B cell (primary cell): ENCODE measurements around the gene ASCL1. TPM values are rescaled to one million over a fixed set of nuclear protein-coding genes. Genes with fewer than 3 reads are reported as not detected.

Source experiments
- ATAC-seq: fragments of 200-7000 bp; cut with Tn5 transposase; one replicate; pipeline ENCODE4 v1.10.0; 2021; ENCODE audit warnings: low read depth, mild to moderate bottlenecking, moderate number of reproducible peaks, moderate library complexity
- CTCF ChIA-PET: fragments of 350-600 bp; sonication (Branson Sonifier 250); formaldehyde crosslinking; loops from one replicate; lab custom pipeline; 2021; ENCODE audit warnings: antibody characterized with exemption, inconsistent platforms; lab: Charles Lee
- POLR2A ChIA-PET: fragments of 350-600 bp; sonication (Branson Sonifier 250); formaldehyde crosslinking; loops from one replicate; lab custom pipeline; 2021; ENCODE audit warnings: antibody characterized with exemption; lab: Charles Lee
- DNase-seq: peaks from one replicate; pipeline ENCODE4 v3.0.0; 2013
- H2AFZ ChIP-seq: 2 replicates; pipeline ENCODE4 v1.6.1; 2012; ENCODE audit warnings: mild to moderate bottlenecking, low read depth, low read length; ENCODE audit not compliant: insufficient read depth, poor library complexity, severe bottlenecking
- H3K27ac ChIP-seq, 2 donors: 1 replicate in 1 of 2; 2 replicates in 1 of 2; pipeline ENCODE4 v1.5.1; 2012 to 2013; ENCODE audit warnings: low read length in 2 of 2, mild to moderate bottlenecking in 2 of 2, moderate library complexity in 1 of 2
- H3K27me3 ChIP-seq, 4 experiments: fragments of 200-600 bp in 1 of 4; sonication (generic) in 1 of 4; replicated peaks in 1 of 4; 1 replicate in 2 of 4; 2 replicates in 2 of 4; pipeline versions ENCODE4 v1.6.1 to v1.7.0; 2013 to 2016; ENCODE audit warnings: low read length in 3 of 4, mild to moderate bottlenecking in 2 of 4, mixed read lengths in 1 of 4, moderate library complexity in 1 of 4; ENCODE audit not compliant: insufficient read depth in 4 of 4, control insufficient read depth in 3 of 4; ENCODE audit errors: control extremely low read depth in 1 of 4
- H3K36me3 ChIP-seq, 2 experiments: replicated peaks in 1 of 2; 1 replicate in 1 of 2; 2 replicates in 1 of 2; pipeline versions ENCODE4 v1.6.1 to v1.7.1; 2013; ENCODE audit warnings: low read length in 1 of 2; ENCODE audit not compliant: insufficient read depth in 2 of 2, control insufficient read depth in 1 of 2; ENCODE audit errors: control extremely low read depth in 1 of 2, extremely low read depth in 1 of 2
- H3K4me1 ChIP-seq, 2 donors: fragments of 200-600 bp in 1 of 2; sonication (generic) in 1 of 2; 1 replicate in 1 of 2; 2 replicates in 1 of 2; pipeline versions ENCODE4 v1.5.1 to v1.6.1; 2013 to 2017; ENCODE audit warnings: low read length in 2 of 2; ENCODE audit not compliant: control insufficient read depth in 2 of 2, insufficient read depth in 2 of 2
- H3K4me2 ChIP-seq: replicated peaks from 2 replicates; pipeline ENCODE3; 2012; ENCODE audit warnings: mild to moderate bottlenecking, low read depth, low read length; ENCODE audit not compliant: poor library complexity, severe bottlenecking
- H3K4me3 ChIP-seq, 5 experiments: fragments of 200-600 bp in 1 of 5; sonication (generic) in 1 of 5; 1 replicate in 3 of 5; 2 replicates in 2 of 5; pipeline versions ENCODE4 v1.5.1 to v1.7.0; 2011 to 2016; ENCODE audit warnings: low read length in 4 of 5, mild to moderate bottlenecking in 4 of 5, low read depth in 2 of 5, control low read depth in 1 of 5, moderate library complexity in 1 of 5; ENCODE audit not compliant: insufficient read depth in 1 of 5; ENCODE audit errors: control extremely low read depth in 1 of 5, extremely low read depth in 1 of 5
- H3K79me2 ChIP-seq: fragments of 200-600 bp; sonication (generic); one replicate; pipeline ENCODE4 v1.6.0; 2016; ENCODE audit warnings: low read length; ENCODE audit not compliant: control insufficient read depth, insufficient read depth
- H3K9ac ChIP-seq: fragments of 200-600 bp; sonication (generic); 2 replicates; pipeline ENCODE4 v1.6.1; 2017; ENCODE audit warnings: mild to moderate bottlenecking, low read length, moderate library complexity
- H3K9me3 ChIP-seq, 3 donors: one replicate each; pipeline versions ENCODE4 v1.6.1 to v1.7.1; 2013; ENCODE audit warnings: low read length in 2 of 3; ENCODE audit not compliant: control insufficient read depth in 2 of 3, insufficient read depth in 1 of 3; ENCODE audit errors: control extremely low read depth in 1 of 3
- H4K20me1 ChIP-seq: 2 replicates; pipeline ENCODE4 v1.6.0; 2012; ENCODE audit warnings: mild to moderate bottlenecking, low read length; ENCODE audit not compliant: insufficient read depth, control insufficient read depth, poor library complexity, severe bottlenecking
- H3K27ac Mint-ChIP-seq: one replicate; pipeline ENCODE4 v1.8.0; 2021; ENCODE audit warnings: mixed read lengths
- H3K27me3 Mint-ChIP-seq: one replicate; pipeline ENCODE4 v1.8.0; 2021; ENCODE audit warnings: mixed read lengths
- H3K4me1 Mint-ChIP-seq: one replicate; pipeline ENCODE4 v1.8.0; 2021; ENCODE audit warnings: mixed read lengths
- H3K4me3 Mint-ChIP-seq: one replicate; pipeline ENCODE4 v1.8.0; 2021; ENCODE audit warnings: mixed read lengths
- H3K9me3 Mint-ChIP-seq: one replicate; pipeline ENCODE4 v1.8.0; 2022; ENCODE audit warnings: mixed read lengths; ENCODE audit not compliant: insufficient read depth
- CTCF ChIP-seq: fragments of 200-600 bp; IDR thresholded peaks from one replicate; pipeline ENCODE4 v1.8.0; 2022; ENCODE audit warnings: antibody characterized with exemption, mild to moderate bottlenecking
- EZH2 ChIP-seq: IDR thresholded peaks from 2 replicates; pipeline ENCODE4 v1.6.1; 2012; ENCODE audit warnings: borderline replicate concordance, low read depth, mild to moderate bottlenecking, moderate library complexity, low read length; ENCODE audit not compliant: insufficient read depth, poor library complexity, severe bottlenecking
- WGBS: methylation state at CpG from one replicate; pipeline ENCODE4 v1.1.5; 2013; ENCODE audit warnings: missing lambda C conversion rate; ENCODE audit not compliant: insufficient coverage; 5-methylcytosine and 5-hydroxymethylcytosine counted together
- intact Hi-C: fragments of 100-400 bp; cut with micrococcal nuclease; formaldehyde crosslinking; loops from one replicate; pipeline ENCODE4 v1.10.0; 2022
- polyA plus RNA-seq: library from polyadenylated mRNA; depleted of rRNA; stranded (reverse); fragments of >200 nt; gene quantifications from 2 replicates; pipeline ENCODE4 v1.2.3, GENCODE V29; 2012
- total RNA-seq, 2 donors: library from RNA; stranded (reverse); fragments of 120-200 nt in 1 of 2; gene quantifications; 1 replicate in 1 of 2; 2 replicates in 1 of 2; pipeline versions ENCODE4 v1.2.3 to v1.2.4, GENCODE V29; 2013 to 2022

The ASCL1 gene
- total and polyA plus RNA-seq, 2 donors (not counting 1 experiment from before 2014, with no cell fraction given) = not detected

- Histone ChIP-seq H3K9ac (no peak overlapping the region), H3K4me1 (peaks cover 48 to 67% of the 10 kb centered on the region in 2 donors), H3K79me2 (no peaks in the 10 kb centered on the region), H4K20me1 (no peaks in the 10 kb centered on the region), H3K27me3 (peaks cover 0 to 95% (median 82%) of the 10 kb centered on the region in 4 experiments), H3K36me3 (no peaks in the 10 kb centered on the region), H2AFZ (no peak overlapping the region), H3K4me3 (peak overlapping the region in 1 of 5 experiments; percentile 8), H3K4me2 (no peak overlapping the region), H3K9me3 (peaks cover 0 to 36% (median 17%) of the 10 kb centered on the region in 3 donors), H3K27ac (no peak overlapping the region)
- ATAC-seq = no peak
- Mint-ChIP-seq H3K4me1 (peaks cover 51% of the 10 kb centered on the region), H3K9me3 (peaks cover 7% of the 10 kb centered on the region), H3K4me3 (no peak overlapping the region), H3K27me3 (peaks cover 86% of the 10 kb centered on the region), H3K27ac (no peak overlapping the region)
- ChIA-PET CTCF (interaction anchor here (3.3 kb wide), 1 partner anchor 12 kb away, joined by 22 read pairs; no protein-coding TSS in a partner anchor), POLR2A (no interaction called here)
- no CpG with 5 or more reads among the region's 8 CpGs for WGBS
- DNase-seq = peak; percentile 18
- TF ChIP-seq EZH2 = no peak
- intact Hi-C loops = no loop called here
Observed at GRCh38 chr12:102961466-102961855, 4.0 kb downstream of the ASCL1 start.

GRCh38 chr12:102962532-102962931, 5.1 kb downstream of the ASCL1 start:
- H3K27ac ChIP-seq = no peak overlapping the region
- Mint-ChIP-seq H3K4me3 (no peak overlapping the region), H3K9me3 (peaks cover 7% of the 10 kb centered on the region), H3K27me3 (peaks cover 88% of the 10 kb centered on the region), H3K4me1 (peaks cover 42% of the 10 kb centered on the region), H3K27ac (no peak overlapping the region)
- H3K79me2 ChIP-seq = no peaks in the 10 kb centered on the region
- ChIA-PET POLR2A (no interaction called here), CTCF (interaction anchor here (1.2 to 3.3 kb wide), 2 partner anchors 13 to 586 kb away, joined by 3 to 22 read pairs; no protein-coding TSS in a partner anchor)
- TF ChIP-seq CTCF (no peak), EZH2 (no peak)
- H3K27me3 ChIP-seq = peaks cover 0 to 89% (median 79%) of the 10 kb centered on the region in 4 experiments
- H3K9me3 ChIP-seq = peaks cover 0 to 33% (median 17%) of the 10 kb centered on the region in 3 donors
- intact Hi-C loops = no loop called here
- H3K4me1 ChIP-seq = peaks cover 38 to 57% of the 10 kb centered on the region in 2 donors
- WGBS = no CpG with 5 or more reads among the region's 11 CpGs
- no peaks in the 10 kb centered on the region for H4K20me1 ChIP-seq
- no peak overlapping the region for H3K4me2 ChIP-seq
- no peak overlapping the region for H2AFZ ChIP-seq
- H3K36me3 ChIP-seq = no peaks in the 10 kb centered on the region
- no peak for ATAC-seq
- no peak overlapping the region for H3K9ac ChIP-seq
- DNase-seq = no peak
- no peak overlapping the region for H3K4me3 ChIP-seq
